ENCODE measurements around the gene C1QTNF12. TPM values are rescaled to one million over a fixed set of nuclear protein-coding genes. Genes with fewer than 3 reads are reported as not detected.

The C1QTNF12 gene
- total and polyA plus RNA-seq, 2 donors (not counting 3 experiments of a cell fraction or from before 2014, with no cell fraction given): 1.0 to 1.9 TPM

DNA sequence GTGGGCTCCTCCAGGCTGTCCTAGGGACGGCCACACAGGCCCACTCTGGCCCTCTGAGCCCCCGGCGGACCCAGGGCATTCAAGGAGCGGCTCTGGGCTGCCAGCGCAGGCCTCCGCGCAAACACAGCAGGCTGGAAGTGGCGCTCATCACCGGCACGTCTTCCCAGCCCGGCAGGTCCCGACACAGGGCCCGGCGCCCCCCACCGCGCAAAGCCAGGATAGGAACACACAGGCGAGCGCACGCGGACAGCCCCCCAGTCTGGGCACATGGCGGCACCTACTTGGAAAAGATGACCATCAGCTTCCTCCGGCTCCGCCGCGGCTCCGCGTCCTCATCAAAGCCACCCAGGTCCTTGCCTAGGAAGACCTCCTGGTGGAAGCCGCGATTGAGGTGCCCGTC lies 18.3 kb downstream of the C1QTNF12 start:
- H3K9ac ChIP-seq (replicated peaks; ENCODE audit: extremely low read depth, insufficient read depth, low read length): no peak overlapping the region

More for the DNA sequence above, 18.3 kb downstream of the C1QTNF12 start:
- ChIA-PET POLR2A (no interaction called here), CTCF (no interaction called here)
- no peak for TF ChIP-seq MAX (IDR thresholded peaks at IDR 0.05; ENCODE audit: insufficient read depth, insufficient read length)
- TF ChIP-seq GATA2 (IDR thresholded peaks at IDR 0.05; ENCODE audit: insufficient read depth, insufficient read length, low read depth, low read length): no peak
- no peak for TF ChIP-seq FOS (IDR thresholded peaks at IDR 0.05; ENCODE audit: borderline replicate concordance, insufficient read depth, low read length)
- TF ChIP-seq POLR2AphosphoS5 (IDR thresholded peaks at IDR 0.05; ENCODE audit: insufficient read depth, low read depth, low read length): no peak
- no peak for TF ChIP-seq EZH2 (IDR thresholded peaks at IDR 0.05; ENCODE audit: borderline replicate concordance, low read depth, low read length, severe bottlenecking)
- no peak for TF ChIP-seq CTCF (IDR thresholded peaks at IDR 0.05; ENCODE audit: extremely low read depth in 1 of 2, insufficient read depth in 1 of 2, low read depth in 1 of 2, low read length in 2 of 2)
- no peak for TF ChIP-seq MYC (IDR thresholded peaks at IDR 0.05; ENCODE audit: low read depth, low read length)
- Histone ChIP-seq H3K4me1 (ENCODE audit: control insufficient read depth, extremely low read depth, insufficient read depth, low read length) (peaks cover 6% of the 10 kb centered on the region), H3K36me3 (ENCODE audit: control insufficient read depth in 2 of 2, extremely low read depth in 1 of 2, insufficient read depth in 2 of 2, low read length in 2 of 2) (peaks cover 6 to 29% of the 10 kb centered on the region in 2 experiments), H3K9me1 (replicated peaks; ENCODE audit: control insufficient read depth, extremely low read depth, insufficient read depth, low read length) (no peaks in the 10 kb centered on the region), H3K27ac (ENCODE audit: insufficient read depth, low read depth, low read length) (no peak overlapping the region), H3K27me3 (ENCODE audit: control insufficient read depth in 2 of 2, insufficient read depth in 2 of 2, low read length in 2 of 2) (no peaks in the 10 kb centered on the region), H3K79me2 (ENCODE audit: control insufficient read depth, insufficient read depth, low read length) (peaks cover 64% of the 10 kb centered on the region), H3K4me3 (replicated peaks in 1 of 3; ENCODE audit: insufficient read depth in 1 of 3, low read depth in 1 of 3, low read length in 3 of 3) (no peak overlapping the region), H2AFZ (ENCODE audit: low read depth, low read length) (no peak overlapping the region), H4K20me1 (replicated peaks; ENCODE audit: control insufficient read depth, extremely low read depth, insufficient read depth, low read length) (no peaks in the 10 kb centered on the region), H3K9me3 (replicated peaks; ENCODE audit: control insufficient read depth, insufficient read depth, low read length) (no peaks in the 10 kb centered on the region), H3K4me2 (ENCODE audit: insufficient read depth, low read length) (no peak overlapping the region)
- no peak for DNase-seq (ENCODE audit: low read depth, low spot score)
- no peak for FAIRE-seq
- dilution Hi-C loops (cut with MboI; ENCODE audit: extremely low pct_ligation_motif_present, low sequenced_read_pairs) (no loop called here), intact Hi-C loops (cut with micrococcal nuclease) (no loop called here)
- no TSS peak for BruUV-seq (replicated peaks)
